Activated CD8-positive, alpha-beta memory T cell treated with anti-CD3 and anti-CD28 coated beads for 4 hours (primary cell): ENCODE results near the gene GASK1A.
"Not testable (repeated sequence)": the region's sequence is repeated elsewhere in the genome, so short reads cannot be mapped to it uniquely, and the experiment has no call there.

Experiments
- DNase-seq, 2 donors: peaks; one replicate each; pipeline ENCODE4 v3.0.0-alpha.2; 2020; ENCODE audit warnings: low read depth in 2 of 2

The GASK1A gene

GRCh38 chr3:43031889-43032545, 52.9 kb downstream of the GASK1A start:
- DNase-seq, result no peak

GRCh38 chr3:43032646-43033628, 53.8 kb downstream of the GASK1A start:
- no peak for DNase-seq

- DNase-seq, result no peak
Observed at GRCh38 chr3:43034200-43034599, 55.1 kb downstream of the GASK1A start.

GRCh38 chr3:43034911-43035310, 55.8 kb downstream of the GASK1A start:
- no peak for DNase-seq

GRCh38 chr3:43035801-43036365, 56.8 kb downstream of the GASK1A start:
- DNase-seq, result no peak

- no peak for DNase-seq
Observed at GRCh38 chr3:43036621-43037423, 57.7 kb downstream of the GASK1A start.

- no peak for DNase-seq
Observed at GRCh38 chr3:43038010-43038409, 58.9 kb downstream of the GASK1A start.

GRCh38 chr3:43041517-43041916, 62.4 kb downstream of the GASK1A start:
- no peak for DNase-seq

- no peak for DNase-seq
Observed at GRCh38 chr3:43043071-43043766, 64.1 kb downstream of the GASK1A start.

GRCh38 chr3:43043793-43044192, 64.7 kb downstream of the GASK1A start:
- DNase-seq, result no peak

- not testable (repeated sequence) for DNase-seq
Observed at GRCh38 chr3:43045079-43045478, 66.0 kb downstream of the GASK1A start.

GRCh38 chr3:43046583-43046982, 67.5 kb downstream of the GASK1A start:
- DNase-seq, result no peak

- DNase-seq, result no peak
Observed at GRCh38 chr3:43048470-43048869, 69.4 kb downstream of the GASK1A start.

- DNase-seq, result no peak
Observed at GRCh38 chr3:43053291-43053690, 74.2 kb downstream of the GASK1A start.

GRCh38 chr3:43054754-43055153, 75.6 kb downstream of the GASK1A start:
- no peak for DNase-seq

- DNase-seq, result no peak
Observed at GRCh38 chr3:43055393-43055792, 76.3 kb downstream of the GASK1A start.

GRCh38 chr3:43055806-43056770, 77.0 kb downstream of the GASK1A start:
- DNase-seq, result no peak

GRCh38 chr3:43059456-43059855, 80.3 kb downstream of the GASK1A start:
- no peak for DNase-seq

GRCh38 chr3:43061101-43061895, 82.2 kb downstream of the GASK1A start:
- DNase-seq, result no peak
